GM18951 (cell line): Measurements from ENCODE around the gene GOLT1B.

ENCODE experiments used
- POLR2A ChIP-seq: IDR thresholded peaks from 4 replicates; pipeline ENCODE4 v1.6.1; 2011; ENCODE audit warnings: mild to moderate bottlenecking; ENCODE audit not compliant: insufficient read length, insufficient read depth; ENCODE audit errors: extremely low read depth
- in situ Hi-C: fragments of 300-500 bp; cut with MboI; formaldehyde crosslinking; loops from one replicate; pipeline ENCODE4 v1.12.0; 2022; ENCODE audit warnings: low sequenced_read_pairs, mixed read lengths, inconsistent platforms; ENCODE audit not compliant: unreplicated experiment

The GOLT1B gene

DNA sequence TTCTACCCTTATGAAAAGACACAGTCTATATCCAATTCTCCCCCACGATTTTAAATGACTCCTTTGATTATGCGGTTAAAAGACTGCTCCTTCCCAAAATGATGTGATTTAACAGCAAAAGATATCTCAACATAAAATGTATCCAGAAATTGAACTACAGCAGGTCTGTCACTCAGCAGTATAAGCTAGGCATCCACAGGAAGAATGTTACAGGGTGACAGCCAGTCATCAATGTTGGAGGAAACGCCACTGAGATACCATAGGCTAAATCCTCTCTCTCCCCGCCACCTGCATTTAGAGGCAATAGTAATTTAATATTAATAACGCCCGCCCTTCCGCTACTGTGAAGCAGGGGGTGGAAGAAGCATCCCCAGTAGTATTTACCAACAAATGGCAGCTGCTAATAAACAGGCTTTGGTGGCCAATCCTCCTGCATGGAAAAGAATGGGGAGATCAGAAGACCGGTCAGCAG, 767 bp upstream of the GOLT1B start:
- in situ Hi-C loops = no loop called here
- TF ChIP-seq POLR2A = no peak

DNA sequence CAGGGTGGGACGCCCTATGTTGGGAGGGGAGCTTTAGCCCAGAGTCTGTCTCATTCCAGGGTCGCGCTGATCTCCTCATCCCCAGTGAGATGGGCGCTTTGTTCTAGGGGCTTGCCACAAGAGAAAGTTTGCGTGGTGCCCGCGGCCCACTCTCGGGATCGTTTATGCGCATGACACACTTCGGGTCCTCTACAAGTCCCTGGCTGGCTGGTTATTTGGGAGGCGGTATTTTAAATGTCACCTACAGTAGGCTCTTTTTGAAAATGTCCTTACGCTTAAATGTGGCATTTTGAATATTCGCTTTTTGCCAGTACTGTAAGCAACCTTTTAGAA, 541 bp downstream of the GOLT1B start:
- TF ChIP-seq POLR2A = no peak
- in situ Hi-C loops = no loop called here

DNA sequence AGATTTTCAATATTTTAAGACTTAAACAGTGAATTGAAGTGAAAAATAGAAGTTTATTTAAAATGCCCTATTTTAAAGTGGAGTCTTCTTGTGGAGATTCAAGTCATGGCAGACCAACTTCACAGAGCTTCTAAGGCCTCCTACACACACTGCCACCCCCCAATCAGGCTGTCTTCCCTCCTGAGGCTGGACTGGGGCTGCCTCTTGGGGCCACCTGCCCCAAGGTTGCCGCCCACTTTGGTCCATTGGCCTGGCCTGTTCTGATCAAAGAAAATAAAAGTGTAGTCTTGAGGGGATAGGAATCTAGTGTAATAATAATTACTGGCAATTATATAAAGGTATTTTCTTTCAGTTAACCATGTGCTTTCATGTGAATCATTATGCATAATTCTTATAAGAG, 1.3 kb downstream of the GOLT1B start:
- in situ Hi-C loops = no loop called here
- no peak for TF ChIP-seq POLR2A

DNA sequence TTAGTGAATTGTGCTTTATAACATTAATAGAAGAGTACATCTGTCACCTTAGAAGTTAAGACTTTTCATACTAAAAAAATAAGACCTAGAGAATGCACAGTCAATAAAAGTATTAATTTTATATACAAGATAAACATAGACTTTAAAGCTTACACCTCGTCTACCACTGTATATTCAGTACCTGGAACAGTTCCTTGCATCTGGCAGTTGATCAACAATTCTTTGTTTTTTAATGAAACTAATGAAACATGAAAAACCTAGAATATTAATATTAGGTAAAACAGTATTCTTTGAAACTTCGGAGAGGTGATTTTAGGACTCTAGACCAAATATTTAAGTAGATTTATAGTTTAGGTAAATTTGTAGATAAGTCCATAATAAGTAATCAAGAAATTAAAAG, 4.3 kb downstream of the GOLT1B start:
- in situ Hi-C loops = no loop called here

DNA sequence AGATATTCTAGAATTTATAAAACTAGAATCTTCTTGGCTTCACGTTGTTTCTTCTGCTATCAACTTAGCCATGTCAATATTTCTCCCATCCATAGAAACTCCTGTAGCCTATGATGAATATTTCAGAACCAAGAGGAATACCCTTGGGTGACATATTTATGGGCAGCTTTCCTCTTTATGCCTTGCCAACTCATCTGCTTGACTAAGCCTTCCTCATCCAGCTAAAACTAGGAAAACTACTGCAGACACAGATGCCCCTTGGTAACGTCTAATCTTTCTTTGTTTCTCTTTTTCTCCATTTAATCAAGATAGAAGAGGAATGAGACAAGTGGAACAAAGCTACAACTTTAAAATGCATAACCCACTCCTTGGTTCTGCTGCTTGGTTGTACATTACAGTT, 6.3 kb downstream of the GOLT1B start:
- TF ChIP-seq POLR2A = no peak
- in situ Hi-C loops = no loop called here

More for the DNA sequence above, 4.3 kb downstream of the GOLT1B start:
- TF ChIP-seq POLR2A = no peak

DNA sequence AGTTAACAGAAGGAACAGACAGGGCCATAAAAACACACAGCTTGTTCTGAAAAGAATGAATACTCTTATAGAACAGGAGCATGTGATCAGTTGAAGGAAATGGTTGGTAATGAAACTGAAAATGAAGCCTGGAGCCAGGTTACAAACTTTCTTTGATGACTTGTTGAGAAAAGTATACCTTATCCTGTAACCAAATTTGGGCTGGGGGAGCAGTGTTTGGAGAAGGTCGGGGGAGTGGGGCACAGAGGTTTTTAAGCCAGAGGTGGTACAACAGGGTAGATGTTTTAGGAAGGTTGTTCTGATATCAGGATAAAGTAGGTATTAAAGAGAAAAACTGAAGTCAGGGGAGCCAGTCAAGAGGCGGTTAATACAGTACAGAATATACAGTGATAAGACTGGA, 8.2 kb downstream of the GOLT1B start:
- in situ Hi-C loops = no loop called here
- no peak for TF ChIP-seq POLR2A

DNA sequence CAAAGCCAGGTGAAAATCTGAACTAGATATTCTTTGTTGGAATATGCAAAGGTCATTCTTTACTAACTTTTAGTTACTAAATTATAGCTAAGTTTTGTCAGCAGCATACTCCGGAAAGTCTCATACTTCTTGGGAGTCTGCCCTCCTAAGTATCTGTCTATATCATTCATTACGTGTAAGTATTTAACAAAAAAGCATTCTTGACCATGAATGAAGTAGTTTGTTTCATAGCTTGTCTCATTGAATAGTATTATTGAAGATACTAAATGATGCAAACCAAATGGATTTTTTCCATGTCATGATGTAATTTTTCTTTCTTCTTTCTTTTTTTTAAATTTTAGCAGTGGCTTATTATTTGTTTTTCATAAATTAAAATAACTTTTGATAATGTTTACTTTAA, 14.7 kb downstream of the GOLT1B start:
- in situ Hi-C loops = no loop called here
- TF ChIP-seq POLR2A = no peak

DNA sequence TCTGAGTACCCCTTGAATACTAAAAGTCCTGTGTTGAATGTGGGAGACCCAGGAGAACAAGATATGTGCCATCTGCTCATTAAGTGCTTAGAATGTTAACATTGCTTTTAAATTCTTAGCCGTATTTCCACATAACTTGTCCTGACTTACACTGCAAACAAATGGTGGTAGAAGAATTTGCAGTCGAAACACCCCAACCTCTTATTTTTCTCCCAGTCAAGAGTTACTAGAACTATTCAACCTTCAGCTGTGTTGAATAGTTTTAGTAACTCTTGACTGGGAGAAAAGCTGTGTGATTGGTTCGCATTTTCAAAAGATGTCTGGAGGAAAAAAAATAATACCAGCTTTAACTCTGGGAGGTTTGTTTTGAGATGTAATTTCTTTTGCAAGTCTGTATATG, 16.9 kb downstream of the GOLT1B start:
- in situ Hi-C loops = no loop called here
- no peak for TF ChIP-seq POLR2A

DNA sequence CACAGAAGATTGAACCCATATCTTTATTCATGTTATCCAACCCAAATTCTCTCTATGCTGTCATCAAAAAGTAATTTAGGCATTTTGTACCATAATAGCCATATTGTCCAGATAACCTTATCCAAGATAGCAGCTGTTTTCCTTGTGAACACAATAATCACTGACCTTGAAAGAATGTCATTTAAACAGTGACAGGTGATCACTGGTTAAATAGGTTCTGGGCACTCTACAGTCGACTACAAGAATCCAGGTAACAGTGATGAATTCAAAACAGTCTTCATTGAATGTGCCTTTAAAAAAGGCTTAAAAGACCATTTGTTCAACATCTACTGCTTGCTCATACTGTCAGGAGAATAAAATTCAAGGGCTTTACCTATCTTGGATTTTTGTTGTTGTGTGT, 20.0 kb downstream of the GOLT1B start:
- in situ Hi-C loops = no loop called here
- no peak for TF ChIP-seq POLR2A

DNA sequence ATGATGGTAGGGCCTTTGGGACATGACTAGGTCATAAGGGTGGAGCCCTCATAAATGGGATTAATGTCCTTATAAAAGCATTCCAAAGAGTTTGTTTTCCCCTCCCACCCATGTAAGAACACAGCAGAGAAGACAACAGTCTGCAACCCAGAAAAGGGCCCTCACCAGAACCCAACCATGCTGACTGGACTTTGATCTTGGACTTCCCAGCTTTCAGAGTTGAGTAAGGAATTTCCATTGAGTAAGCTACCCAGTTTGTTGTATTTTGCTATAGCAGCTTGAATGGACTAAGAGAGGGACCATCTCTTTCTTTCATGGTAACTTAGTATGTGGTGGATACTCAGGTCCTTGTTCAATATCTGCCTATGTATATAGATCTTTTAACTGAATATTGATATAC, 21.6 kb downstream of the GOLT1B start:
- in situ Hi-C loops = no loop called here
- no peak for TF ChIP-seq POLR2A

DNA sequence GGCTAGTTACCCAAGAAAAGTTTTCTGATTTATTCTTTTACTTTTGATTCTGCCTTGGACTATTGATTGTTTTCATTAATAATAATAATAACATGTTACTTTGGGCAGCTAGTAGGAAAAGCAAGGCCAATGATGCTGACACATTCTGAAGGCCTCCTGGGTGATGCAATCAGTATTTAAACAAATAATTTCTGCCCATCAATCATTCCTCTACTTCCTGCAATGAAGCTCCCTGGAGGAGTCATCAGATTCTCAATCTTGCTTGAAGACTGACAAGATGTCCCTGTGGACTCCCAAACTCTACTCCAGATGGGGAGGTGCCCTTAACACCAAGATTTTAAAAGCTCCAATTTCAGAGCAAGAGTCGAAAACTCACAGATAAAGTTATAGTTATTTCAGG, 24.5 kb downstream of the GOLT1B start, which contains the start of gene SPX:
Gene SPX, plus strand, starts transcription at position 244 of the 400 bp plus-strand sequence. CDS start 177 bp downstream, outside the sequence.
- in situ Hi-C loops = no loop called here
- no peak for TF ChIP-seq POLR2A

DNA sequence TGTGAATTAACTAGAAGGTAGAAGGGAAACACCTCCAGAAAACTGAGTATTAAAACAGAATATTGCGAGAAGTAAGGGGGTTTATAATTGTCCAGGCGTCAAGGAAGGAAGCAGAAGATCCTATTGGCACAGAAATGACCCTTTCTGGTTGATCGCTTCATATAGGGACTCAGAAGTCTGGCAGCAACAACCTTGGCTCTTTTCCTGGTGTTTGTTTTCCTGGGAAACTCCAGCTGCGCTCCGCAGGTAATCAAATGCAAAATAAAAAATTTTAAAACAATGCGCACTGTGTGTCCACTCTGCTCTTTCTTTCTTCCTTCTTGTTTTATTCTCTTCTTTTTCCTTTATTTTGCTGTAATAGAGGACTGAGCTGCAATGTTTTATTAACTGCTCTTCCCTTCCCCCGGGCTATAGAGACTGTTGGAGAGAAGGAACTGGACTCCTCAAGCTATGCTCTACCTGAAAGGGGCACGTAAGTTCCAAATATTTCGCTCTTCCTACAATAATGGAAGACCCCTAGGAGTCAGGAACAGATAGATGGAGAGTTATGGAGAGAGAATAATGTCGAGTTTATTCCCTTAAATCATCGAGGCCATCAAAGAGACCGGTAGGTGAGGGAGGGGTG, 25.2 kb downstream of the GOLT1B start:
- TF ChIP-seq POLR2A = no peak
- in situ Hi-C loops = no loop called here

DNA sequence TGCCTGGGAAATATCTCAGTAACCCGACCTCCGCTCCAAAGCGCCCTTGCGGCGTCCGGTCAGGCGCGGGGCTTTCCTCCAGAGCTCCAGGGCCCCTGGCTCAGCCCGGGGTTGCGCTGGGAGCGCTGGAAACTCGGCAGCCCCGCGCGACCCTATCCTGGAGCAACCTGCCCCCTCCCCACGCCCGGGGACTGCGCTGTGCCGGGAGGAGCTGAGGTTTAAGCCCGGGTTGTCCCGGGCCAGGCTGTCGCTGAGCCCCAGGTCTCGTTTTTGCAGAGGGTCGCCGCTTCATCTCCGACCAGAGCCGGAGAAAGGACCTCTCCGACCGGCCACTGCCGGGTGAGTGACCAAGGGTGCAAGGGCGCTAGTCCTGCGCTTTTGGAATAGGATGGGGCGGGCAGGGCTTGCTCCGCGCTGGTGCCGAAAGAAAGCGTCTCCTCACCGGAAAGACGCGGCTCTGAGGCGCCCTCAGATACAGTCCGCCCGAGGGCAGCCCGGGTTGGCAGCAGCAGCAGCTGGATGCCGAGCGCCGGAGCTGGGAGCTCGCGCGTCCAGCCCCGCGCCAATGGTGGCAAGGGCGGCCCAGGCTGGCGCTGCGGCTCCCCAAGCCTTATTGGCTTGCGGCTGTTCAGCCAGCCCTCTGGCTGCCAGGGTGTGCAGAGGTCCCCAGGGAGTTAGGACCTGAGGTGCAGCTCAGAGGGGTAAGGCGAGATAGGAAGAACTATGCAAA, 26.0 kb downstream of the GOLT1B start:
- in situ Hi-C loops = no loop called here
- TF ChIP-seq POLR2A = peak; percentile 56

DNA sequence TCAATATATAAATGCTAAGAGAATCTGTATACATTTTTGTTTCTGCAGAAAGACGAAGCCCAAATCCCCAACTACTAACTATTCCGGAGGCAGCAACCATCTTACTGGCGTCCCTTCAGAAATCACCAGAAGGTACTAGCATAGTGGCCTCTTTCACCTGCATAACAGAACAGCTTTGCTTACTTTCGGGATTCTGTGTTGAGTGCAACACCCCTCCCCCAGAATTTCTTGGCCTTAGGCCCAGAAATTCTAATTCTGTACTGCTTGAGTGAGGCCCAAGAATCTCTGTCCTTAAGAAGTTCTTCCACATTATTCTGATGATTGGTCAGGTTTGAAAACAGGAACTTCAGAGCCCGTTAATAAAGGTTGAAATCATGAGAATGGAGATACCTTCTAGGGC, 27.4 kb downstream of the GOLT1B start:
- TF ChIP-seq POLR2A = no peak
- in situ Hi-C loops = no loop called here

DNA sequence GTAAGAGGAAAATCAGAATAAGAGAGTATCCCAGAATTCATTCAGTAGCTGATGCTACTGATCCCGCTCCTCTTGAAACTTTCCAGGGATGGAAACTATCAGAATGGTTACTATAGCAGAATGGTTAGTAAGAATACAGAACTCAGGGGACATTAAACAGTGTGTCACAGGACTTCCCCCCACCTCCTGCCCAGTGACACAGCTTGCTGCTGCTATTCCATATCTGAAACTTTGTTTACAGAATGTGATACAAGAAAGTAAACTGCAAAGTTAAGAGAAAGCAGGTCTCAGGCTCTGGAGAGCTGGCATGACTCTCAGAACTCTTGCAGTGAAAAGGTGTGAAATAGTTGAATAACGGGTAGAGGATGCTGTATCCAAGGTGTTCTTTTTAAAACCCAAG, 27.9 kb downstream of the GOLT1B start:
- no peak for TF ChIP-seq POLR2A
- in situ Hi-C loops = no loop called here
